ENCODE results near the gene KLRC4. TPM values are rescaled to one million over a fixed set of nuclear protein-coding genes. Genes with fewer than 3 reads are reported as not detected.

Gene KLRC4
- total and polyA plus RNA-seq, 4 donors: 3.2 to 7.7 (median 4.0) TPM

DNA sequence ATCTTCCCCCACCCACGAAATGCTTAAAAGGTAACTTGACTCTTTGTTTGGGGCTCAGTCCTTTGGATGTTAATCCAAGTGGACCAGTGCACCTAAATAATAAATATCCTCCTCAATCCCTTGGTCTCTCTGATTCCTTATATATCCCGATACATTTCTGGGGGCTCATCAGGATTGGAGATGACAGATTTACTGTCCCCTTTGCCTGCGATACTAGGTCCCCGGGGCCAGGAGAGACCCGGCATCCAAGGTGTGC, 46.0 kb downstream of the KLRC4 start:
- Histone ChIP-seq H3K27me3 (ENCODE audit: control insufficient read depth, insufficient read depth, low read length) (no peaks in the 10 kb centered on the region), H3K36me3 (ENCODE audit: control insufficient read depth, insufficient read depth, low read length) (no peaks in the 10 kb centered on the region), H3K4me3 (ENCODE audit: low read depth, low read length) (peak overlapping the region; percentile 46), H3K27ac (ENCODE audit: low read depth, low read length) (peak overlapping the region; percentile 99), H3K9me3 (ENCODE audit: control insufficient read depth, insufficient read depth, low read length) (no peaks in the 10 kb centered on the region), H3K4me1 (ENCODE audit: control insufficient read depth, insufficient read depth, low read length) (peaks cover 22% of the 10 kb centered on the region)
- 62% methylated on average over 4 of the region's 5 CpGs for WGBS (ENCODE audit: insufficient coverage)
- DNase-seq (ENCODE audit: low read depth in 4 of 6, low spot score in 6 of 6): no peak

DNA sequence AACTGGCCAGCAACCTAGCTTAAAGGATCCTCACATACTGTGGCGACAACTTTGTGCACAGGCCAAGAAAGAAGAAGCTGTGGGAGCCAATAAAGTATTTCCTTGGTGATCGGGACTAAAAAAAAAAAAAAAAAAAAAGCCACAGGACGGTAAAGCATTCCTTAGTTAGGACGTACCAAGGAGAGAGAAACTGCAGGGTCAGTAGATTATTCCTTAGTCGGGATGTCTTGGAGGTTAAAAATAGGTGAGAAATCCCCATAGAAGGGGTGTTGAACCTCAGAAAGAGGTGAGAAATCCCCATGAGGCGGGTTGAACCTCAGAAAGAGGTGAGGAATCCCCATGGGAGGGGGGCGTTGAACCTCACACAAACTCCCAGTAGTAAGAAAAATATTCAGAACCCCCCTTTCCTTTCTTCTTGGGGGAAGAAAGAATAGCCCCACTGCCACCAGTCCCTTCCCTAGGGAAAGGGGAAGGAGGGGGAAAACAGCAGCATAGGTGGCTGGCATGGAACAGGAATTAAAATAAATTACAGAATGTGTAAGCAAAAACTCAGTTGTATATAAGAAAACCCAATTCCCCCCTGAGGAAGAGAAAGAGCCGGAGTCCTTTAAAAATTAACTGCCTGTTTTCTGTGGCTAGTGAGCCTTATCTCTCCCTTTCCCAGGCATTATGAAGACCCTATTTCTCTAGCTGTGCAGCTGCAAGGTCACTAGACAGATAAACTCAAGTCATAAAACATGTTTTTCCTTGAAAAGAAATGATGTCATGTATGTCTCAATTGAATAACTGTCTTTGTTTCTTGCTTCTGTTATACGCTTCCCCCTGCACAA, 46.5 kb downstream of the KLRC4 start:
- H3K27ac ChIP-seq (ENCODE audit: low read depth, low read length): peak overlapping the region; percentile 99

DNA sequence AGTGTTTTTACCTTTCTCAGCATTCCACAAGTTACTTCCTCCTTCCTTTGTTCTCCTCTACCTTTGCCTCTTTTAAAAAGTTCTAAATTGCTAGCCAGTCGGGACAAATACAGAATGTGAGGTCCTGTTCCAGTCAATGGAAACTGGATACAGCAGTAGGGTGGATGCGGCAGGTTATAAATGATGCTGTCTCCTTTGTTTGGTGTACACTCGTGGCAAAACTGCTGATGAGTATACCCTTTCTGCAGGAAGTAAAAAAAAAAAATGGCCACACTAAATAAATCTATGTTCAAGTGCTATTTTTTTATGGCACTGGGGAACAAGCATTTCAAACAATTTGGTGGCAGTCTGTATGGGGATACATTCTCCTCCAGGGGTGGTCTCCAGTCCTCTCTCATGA, 47.2 kb downstream of the KLRC4 start:
- Histone ChIP-seq H3K4me3 (ENCODE audit: low read depth, low read length) (peak overlapping the region; percentile 7), H3K27ac (ENCODE audit: low read depth, low read length) (peak overlapping the region; percentile 99), H3K27me3 (ENCODE audit: control insufficient read depth, insufficient read depth, low read length) (no peaks in the 10 kb centered on the region), H3K9me3 (ENCODE audit: control insufficient read depth, insufficient read depth, low read length) (no peaks in the 10 kb centered on the region), H3K36me3 (ENCODE audit: control insufficient read depth, insufficient read depth, low read length) (no peaks in the 10 kb centered on the region), H3K4me1 (ENCODE audit: control insufficient read depth, insufficient read depth, low read length) (peaks cover 14% of the 10 kb centered on the region)
- DNase-seq (ENCODE audit: low read depth in 4 of 6, low spot score in 6 of 6): no peak
- WGBS (ENCODE audit: insufficient coverage): no CpG with 5 or more reads among the region's 3 CpGs

More for the DNA sequence above, 46.5 kb downstream of the KLRC4 start:
- H3K9me3 ChIP-seq (ENCODE audit: control insufficient read depth, insufficient read depth, low read length): no peaks in the 10 kb centered on the region
- peak overlapping the region; percentile 46 for H3K4me3 ChIP-seq (ENCODE audit: low read depth, low read length)
- peak in 2 of 6 donors; percentile 16 to 46 for DNase-seq (ENCODE audit: low read depth in 4 of 6, low spot score in 6 of 6)
- H3K36me3 ChIP-seq (ENCODE audit: control insufficient read depth, insufficient read depth, low read length): no peaks in the 10 kb centered on the region
- H3K4me1 ChIP-seq (ENCODE audit: control insufficient read depth, insufficient read depth, low read length): peaks cover 17% of the 10 kb centered on the region
- H3K27me3 ChIP-seq (ENCODE audit: control insufficient read depth, insufficient read depth, low read length): no peaks in the 10 kb centered on the region
- WGBS (ENCODE audit: insufficient coverage): 41% methylated on average over 3 of the region's 9 CpGs

DNA sequence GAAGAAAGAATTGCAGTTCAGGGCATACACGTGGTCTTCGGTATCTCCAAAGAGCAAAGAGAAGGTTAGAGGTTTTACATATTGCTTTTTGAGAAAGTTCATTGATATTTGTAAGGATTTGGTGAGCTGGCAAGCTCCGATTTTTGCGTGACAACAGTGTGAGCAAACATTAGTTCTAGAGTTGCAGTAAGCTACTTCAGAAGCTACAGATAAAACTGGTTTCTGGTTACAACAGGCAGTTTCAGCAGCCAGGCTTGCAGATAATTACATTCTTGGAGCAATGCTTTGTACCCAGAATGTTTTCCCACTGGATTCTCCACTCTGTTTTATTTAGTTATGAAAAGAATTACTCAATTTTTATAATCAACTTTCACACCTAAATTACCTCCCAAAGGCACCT, 47.9 kb downstream of the KLRC4 start:
- Histone ChIP-seq H3K27ac (ENCODE audit: low read depth, low read length) (peak overlapping the region; percentile 99), H3K9me3 (ENCODE audit: control insufficient read depth, insufficient read depth, low read length) (no peaks in the 10 kb centered on the region), H3K4me1 (ENCODE audit: control insufficient read depth, insufficient read depth, low read length) (peaks cover 14% of the 10 kb centered on the region), H3K27me3 (ENCODE audit: control insufficient read depth, insufficient read depth, low read length) (no peaks in the 10 kb centered on the region), H3K4me3 (ENCODE audit: low read depth, low read length) (no peak overlapping the region), H3K36me3 (ENCODE audit: control insufficient read depth, insufficient read depth, low read length) (no peaks in the 10 kb centered on the region)
- DNase-seq (ENCODE audit: low read depth in 4 of 6, low spot score in 6 of 6): no peak
- 70% methylated on average over 4 of the region's 4 CpGs for WGBS (ENCODE audit: insufficient coverage)

DNA sequence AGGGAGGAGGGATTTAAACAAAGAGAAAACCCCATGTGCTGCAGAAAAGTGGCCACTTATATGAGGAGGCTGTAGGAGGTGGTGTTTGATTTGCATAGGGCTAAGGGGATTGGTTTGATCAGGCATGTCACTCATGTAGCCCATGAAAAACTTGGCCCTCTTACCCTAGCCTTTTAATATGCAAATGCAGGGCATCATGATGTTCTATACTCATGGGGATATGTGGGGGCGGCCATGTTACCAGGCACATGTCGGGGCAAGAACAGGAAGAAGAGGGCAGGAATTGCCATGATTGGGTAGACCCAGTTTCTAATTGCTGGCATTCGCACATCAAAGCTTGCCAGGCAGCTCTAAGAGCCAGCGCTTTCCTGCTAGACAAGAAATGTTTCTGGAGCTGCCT, 48.5 kb downstream of the KLRC4 start:
- H3K36me3 ChIP-seq (ENCODE audit: control insufficient read depth, insufficient read depth, low read length): no peaks in the 10 kb centered on the region
- peak overlapping the region; percentile 42 for H3K27ac ChIP-seq (ENCODE audit: low read depth, low read length)
- H3K4me3 ChIP-seq (ENCODE audit: low read depth, low read length): no peak overlapping the region
- no peaks in the 10 kb centered on the region for H3K27me3 ChIP-seq (ENCODE audit: control insufficient read depth, insufficient read depth, low read length)
- H3K9me3 ChIP-seq (ENCODE audit: control insufficient read depth, insufficient read depth, low read length): no peaks in the 10 kb centered on the region
- H3K4me1 ChIP-seq (ENCODE audit: control insufficient read depth, insufficient read depth, low read length): peaks cover 11% of the 10 kb centered on the region
- WGBS (ENCODE audit: insufficient coverage): 81% methylated on average over 3 of the region's 4 CpGs
- peak in 2 of 6 donors; percentile 20 to 31 for DNase-seq (ENCODE audit: low read depth in 4 of 6, low spot score in 6 of 6)

DNA sequence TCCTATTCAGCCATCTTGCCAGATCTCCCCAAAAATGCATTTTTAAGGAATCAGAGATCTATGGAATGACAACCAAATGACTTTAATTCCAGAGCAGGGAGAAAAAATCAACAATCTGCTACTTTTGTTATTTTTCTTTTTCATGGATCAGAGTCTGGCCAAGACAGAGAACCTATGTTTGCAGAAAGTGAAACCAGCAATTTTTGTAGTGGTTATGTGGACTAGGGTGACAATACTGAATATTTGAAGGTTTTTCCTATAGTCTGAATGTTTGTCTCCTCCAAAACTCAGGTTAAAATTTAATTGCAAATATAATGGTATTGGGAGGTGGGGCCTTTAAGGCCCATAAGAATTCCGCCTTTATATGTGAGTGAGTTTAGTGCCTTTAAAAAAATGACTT, 50.6 kb downstream of the KLRC4 start:
- H3K36me3 ChIP-seq (ENCODE audit: control insufficient read depth, insufficient read depth, low read length): no peaks in the 10 kb centered on the region
- H3K4me1 ChIP-seq (ENCODE audit: control insufficient read depth, insufficient read depth, low read length): peaks cover 4% of the 10 kb centered on the region
- WGBS (ENCODE audit: insufficient coverage): no CpG with 5 or more reads among the region's 1 CpG
- H3K4me3 ChIP-seq (ENCODE audit: low read depth, low read length): no peak overlapping the region
- no peak overlapping the region for H3K27ac ChIP-seq (ENCODE audit: low read depth, low read length)
- no peak for DNase-seq (ENCODE audit: low read depth in 4 of 6, low spot score in 6 of 6)
- H3K27me3 ChIP-seq (ENCODE audit: control insufficient read depth, insufficient read depth, low read length): no peaks in the 10 kb centered on the region
- no peaks in the 10 kb centered on the region for H3K9me3 ChIP-seq (ENCODE audit: control insufficient read depth, insufficient read depth, low read length)

DNA sequence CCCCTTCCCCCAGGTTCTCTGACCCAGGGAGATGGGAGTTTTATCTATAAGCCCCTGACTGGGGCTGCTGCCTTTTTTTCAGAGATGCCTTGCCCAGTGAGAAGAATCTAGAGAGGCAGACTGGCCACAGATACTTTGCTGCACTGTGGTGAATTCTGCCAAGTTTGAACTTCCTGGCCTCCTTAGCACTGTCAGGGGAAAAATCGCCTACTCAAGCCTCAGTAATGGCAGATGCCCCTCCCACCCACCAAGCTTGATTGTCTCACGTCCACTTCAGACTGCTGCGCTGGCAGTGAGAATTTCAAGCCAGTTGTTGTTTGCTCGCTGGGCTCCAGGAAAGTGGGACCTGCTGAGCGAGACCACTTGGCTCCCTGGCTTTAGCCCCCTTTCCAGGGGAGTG, 51.4 kb downstream of the KLRC4 start:
- no peak overlapping the region for H3K4me3 ChIP-seq (ENCODE audit: low read depth, low read length)
- no peaks in the 10 kb centered on the region for H3K27me3 ChIP-seq (ENCODE audit: control insufficient read depth, insufficient read depth, low read length)
- H3K36me3 ChIP-seq (ENCODE audit: control insufficient read depth, insufficient read depth, low read length): no peaks in the 10 kb centered on the region
- no peaks in the 10 kb centered on the region for H3K4me1 ChIP-seq (ENCODE audit: control insufficient read depth, insufficient read depth, low read length)
- H3K9me3 ChIP-seq (ENCODE audit: control insufficient read depth, insufficient read depth, low read length): no peaks in the 10 kb centered on the region
- no peak for DNase-seq (ENCODE audit: low read depth in 4 of 6, low spot score in 6 of 6)
- no peak overlapping the region for H3K27ac ChIP-seq (ENCODE audit: low read depth, low read length)
- 43% methylated on average over 5 of the region's 5 CpGs for WGBS (ENCODE audit: insufficient coverage)

Other genes with a start within 250 kb of the KLRC4 start
- gene OLR1, start 237.6 kb downstream of the KLRC4 start, total RNA-seq: 10 to 100 TPM in 1 of 2 donors, 1 to 10 TPM in 1; 6.3 to 27.2 TPM
- 10 to 100 TPM; 16.0 to 26.8 TPM for gene OLR1, start 237.6 kb downstream of the KLRC4 start, polyA plus RNA-seq (ENCODE audit: insufficient read length in 2 of 2)
- 1 to 10 TPM in 1 of 2 donors, under 1 TPM in 1; 0.83 to 1.8 TPM for gene TMEM52B, start 230.7 kb downstream of the KLRC4 start, total RNA-seq
- 1 to 10 TPM; 2.1 to 2.7 TPM for gene TMEM52B, start 230.7 kb downstream of the KLRC4 start, polyA plus RNA-seq (ENCODE audit: insufficient read length in 2 of 2)
- gene GABARAPL1, start 196.9 kb downstream of the KLRC4 start, total RNA-seq: 100 to 1,000 TPM; 115 to 185 TPM
- 100 to 1,000 TPM; 186 to 199 TPM for gene GABARAPL1, start 196.9 kb downstream of the KLRC4 start, polyA plus RNA-seq (ENCODE audit: insufficient read length in 2 of 2)
- gene KLRD1, start 101.9 kb downstream of the KLRC4 start, total RNA-seq: 1 to 10 TPM in 1 of 2 donors, under 1 TPM in 1; 0.83 to 1.4 TPM
- gene KLRD1, start 101.9 kb downstream of the KLRC4 start, polyA plus RNA-seq (ENCODE audit: insufficient read length in 2 of 2): under 1 TPM; 0.10 to 0.41 TPM
- 10 to 100 TPM in 1 of 2 donors, 1 to 10 TPM in 1; 4.6 to 10.1 TPM for gene KLRK1, start 19.7 kb downstream of the KLRC4 start, total RNA-seq
- 1 to 10 TPM; 2.1 to 4.8 TPM for gene KLRK1, start 19.7 kb downstream of the KLRC4 start, polyA plus RNA-seq (ENCODE audit: insufficient read length in 2 of 2)
- gene KLRC3, start 10.8 kb upstream of the KLRC4 start, total RNA-seq: 10 to 100 TPM in 1 of 2 donors, 1 to 10 TPM in 1; 6.7 to 26.4 TPM
- gene KLRC3, start 10.8 kb upstream of the KLRC4 start, polyA plus RNA-seq (ENCODE audit: insufficient read length in 2 of 2): 10 to 100 TPM in 1 of 2 donors, 1 to 10 TPM in 1; 5.3 to 10.4 TPM
- 10 to 100 TPM in 1 of 2 donors, 1 to 10 TPM in 1; 9.7 to 29.0 TPM for gene KLRC2, start 26.3 kb upstream of the KLRC4 start, total RNA-seq
- 10 to 100 TPM; 11.0 to 13.3 TPM for gene KLRC2, start 26.3 kb upstream of the KLRC4 start, polyA plus RNA-seq (ENCODE audit: insufficient read length in 2 of 2)
- gene KLRC1, start 43.6 kb upstream of the KLRC4 start, total RNA-seq: under 1 TPM in 1 of 2 donors, not detected in 1; 0.99 TPM
- gene KLRC1, start 43.6 kb upstream of the KLRC4 start, polyA plus RNA-seq (ENCODE audit: insufficient read length in 2 of 2): 1 to 10 TPM; 1.6 to 1.9 TPM
- under 1 TPM; 0.59 to 0.83 TPM for gene EIF2S3B, start 96.1 kb upstream of the KLRC4 start, total RNA-seq
- gene EIF2S3B, start 96.1 kb upstream of the KLRC4 start, polyA plus RNA-seq (ENCODE audit: insufficient read length in 2 of 2): 1 to 10 TPM in 1 of 2 donors, under 1 TPM in 1; 0.60 to 4.3 TPM
- 10 to 100 TPM; 20.3 to 28.3 TPM for gene MAGOHB, start 203.9 kb upstream of the KLRC4 start, total RNA-seq
- 10 to 100 TPM; 18.3 to 22.2 TPM for gene MAGOHB, start 203.9 kb upstream of the KLRC4 start, polyA plus RNA-seq (ENCODE audit: insufficient read length in 2 of 2)